MCF 10A (cell line): ENCODE data around the gene LSM8. TPM values are rescaled to one million over a fixed set of nuclear protein-coding genes. Genes with fewer than 3 reads are reported as not detected.

Experiments
- BruUV-seq: library from RNA; stranded (reverse); fragments of 400-500 nt; replicated peaks from 2 replicates; lab custom pipeline; 2021; lab: Mats Ljungman, UMichigan
- CTCF ChIA-PET: fragments of 300-600 bp; sonication (Branson Sonifier 250); formaldehyde crosslinking; extraction: SDS; loops from one replicate; lab custom pipeline; 2021; ENCODE audit warnings: antibody characterized with exemption, inconsistent platforms; lab: Yijun Ruan, JAX
- POLR2A ChIA-PET: fragments of 300-600, 350-650 bp; sonication (Branson Sonifier 250); formaldehyde crosslinking; extraction: SDS; loops from one replicate; lab custom pipeline; 2020; ENCODE audit warnings: antibody characterized with exemption, inconsistent platforms; lab: Yijun Ruan, JAX
- DNase-seq: peaks from one replicate; pipeline ENCODE4 v3.0.0-alpha.2; 2018; ENCODE audit not compliant: unreplicated experiment
- H3K27ac Mint-ChIP-seq: one replicate; pipeline ENCODE4 v1.8.0; 2022; ENCODE audit warnings: mild to moderate bottlenecking, low read depth, mixed read lengths; ENCODE audit not compliant: unreplicated experiment
- H3K27me3 Mint-ChIP-seq: one replicate; pipeline ENCODE4 v1.8.0; 2022; ENCODE audit warnings: mixed read lengths; ENCODE audit not compliant: insufficient read depth, unreplicated experiment
- H3K36me3 Mint-ChIP-seq: one replicate; pipeline ENCODE4 v1.8.0; 2022; ENCODE audit warnings: mild to moderate bottlenecking, moderate library complexity, mixed read lengths; ENCODE audit not compliant: insufficient read depth, unreplicated experiment
- H3K4me1 Mint-ChIP-seq: one replicate; pipeline ENCODE4 v1.8.0; 2022; ENCODE audit warnings: mixed read lengths; ENCODE audit not compliant: insufficient read depth, unreplicated experiment
- H3K4me3 Mint-ChIP-seq: one replicate; pipeline ENCODE4 v1.8.0; 2022; ENCODE audit warnings: mild to moderate bottlenecking, moderate library complexity, mixed read lengths; ENCODE audit not compliant: unreplicated experiment
- H3K9me3 Mint-ChIP-seq: one replicate; pipeline ENCODE4 v1.8.0; 2022; ENCODE audit warnings: mixed read lengths; ENCODE audit not compliant: unreplicated experiment
- CTCF ChIP-seq: fragments of 200-600 bp; IDR thresholded peaks from one replicate; pipeline ENCODE4 v1.8.0; 2022; ENCODE audit warnings: antibody characterized with exemption, mild to moderate bottlenecking; ENCODE audit not compliant: unreplicated experiment
- intact Hi-C: fragments of 100-400 bp; cut with micrococcal nuclease; formaldehyde crosslinking; loops from 2 replicates; pipeline ENCODE4 v1.14.1; 2022
- total RNA-seq: library from RNA; stranded (reverse); gene quantifications from 2 replicates; pipeline ENCODE4 v1.2.3, GENCODE V29; 2022

Gene LSM8
- total RNA-seq, 1 experiment from 2014 or later = 48.2 TPM

- Mint-ChIP-seq H3K9me3 (no peaks in the 10 kb centered on the region), H3K4me1 (no peaks in the 10 kb centered on the region), H3K27ac (no peak overlapping the region), H3K36me3 (no peaks in the 10 kb centered on the region), H3K4me3 (no peak overlapping the region), H3K27me3 (peaks cover 14% of the 10 kb centered on the region)
- intact Hi-C loops = no loop called here
- no peak for TF ChIP-seq CTCF
- ChIA-PET CTCF (no interaction called here), POLR2A (no interaction called here)
- DNase-seq = no peak
- no TSS peak for BruUV-seq
Measured at GRCh38 chr7:118220583-118220982, 36.6 kb downstream of the LSM8 start.

GRCh38 chr7:118222591-118222990 lies 38.6 kb downstream of the LSM8 start:
- H3K27ac Mint-ChIP-seq = no peak overlapping the region
- no TSS peak for BruUV-seq
- no peaks in the 10 kb centered on the region for H3K4me1 Mint-ChIP-seq
- no peak for DNase-seq
- intact Hi-C loops = no loop called here
- TF ChIP-seq CTCF = no peak
- H3K4me3 Mint-ChIP-seq = no peak overlapping the region
- CTCF ChIA-PET = interaction anchor here (0.7 to 1.5 kb wide), 3 partner anchors 27 to 801 kb away, joined by 3 to 6 read pairs (median 3); no protein-coding TSS in a partner anchor
- H3K36me3 Mint-ChIP-seq = no peaks in the 10 kb centered on the region
- POLR2A ChIA-PET = no interaction called here
- H3K27me3 Mint-ChIP-seq = peaks cover 25% of the 10 kb centered on the region
- H3K9me3 Mint-ChIP-seq = no peaks in the 10 kb centered on the region

GRCh38 chr7:118224521-118224920 lies 40.6 kb downstream of the LSM8 start, which contains the start of gene ANKRD7:
Gene ANKRD7, plus strand, starts transcription at chr7:118224704. Its CDS starts 127 bp downstream, at chr7:118224831.
- Mint-ChIP-seq H3K27me3 (peaks cover 25% of the 10 kb centered on the region), H3K36me3 (no peaks in the 10 kb centered on the region), H3K4me1 (no peaks in the 10 kb centered on the region), H3K9me3 (no peaks in the 10 kb centered on the region), H3K27ac (no peak within 1 kb of the TSS), H3K4me3 (no peak within 1 kb of the TSS)
- ChIA-PET POLR2A (no interaction called here), CTCF (interaction anchor here (0.6 kb wide), 1 partner anchor 12 kb away, joined by 3 read pairs; no protein-coding TSS in a partner anchor)
- TF ChIP-seq CTCF = no peak
- no peak for DNase-seq
- BruUV-seq = no TSS peak
- intact Hi-C loops = no loop called here

- no peaks in the 10 kb centered on the region for H3K9me3 Mint-ChIP-seq
Measured at GRCh38 chr7:118232837-118233236, 48.9 kb downstream of the LSM8 start.

More at GRCh38 chr7:118232837-118233236, 48.9 kb downstream of the LSM8 start:
- BruUV-seq = no TSS peak
- no peaks in the 10 kb centered on the region for H3K4me1 Mint-ChIP-seq
- POLR2A ChIA-PET = interaction anchor here (0.6 kb wide), 1 partner anchor 772 kb away, joined by 3 read pairs; no protein-coding TSS in a partner anchor
- H3K36me3 Mint-ChIP-seq = no peaks in the 10 kb centered on the region
- peaks cover 27% of the 10 kb centered on the region for H3K27me3 Mint-ChIP-seq
- intact Hi-C loops = no loop called here
- CTCF ChIA-PET = interaction anchor here (0.6 kb wide), 1 partner anchor 33 kb away, joined by 3 read pairs; no protein-coding TSS in a partner anchor
- no peak for DNase-seq
- no peak for TF ChIP-seq CTCF
- H3K4me3 Mint-ChIP-seq = no peak overlapping the region
- no peak overlapping the region for H3K27ac Mint-ChIP-seq
